Stimulated activated CD4-positive, alpha-beta T cell treated with anti-CD3 and anti-CD28 coated beads, Interleukin-15, amount 100 ng/mL, for 1 hour (primary cell): ENCODE measurements around the gene TMEM170A.

Source experiments
- DNase-seq, 2 donors: peaks; one replicate each; pipeline ENCODE4 v3.0.0-alpha.2; 2020; ENCODE audit warnings: low read depth in 1 of 2, low spot score in 1 of 2

TMEM170A gene

DNA sequence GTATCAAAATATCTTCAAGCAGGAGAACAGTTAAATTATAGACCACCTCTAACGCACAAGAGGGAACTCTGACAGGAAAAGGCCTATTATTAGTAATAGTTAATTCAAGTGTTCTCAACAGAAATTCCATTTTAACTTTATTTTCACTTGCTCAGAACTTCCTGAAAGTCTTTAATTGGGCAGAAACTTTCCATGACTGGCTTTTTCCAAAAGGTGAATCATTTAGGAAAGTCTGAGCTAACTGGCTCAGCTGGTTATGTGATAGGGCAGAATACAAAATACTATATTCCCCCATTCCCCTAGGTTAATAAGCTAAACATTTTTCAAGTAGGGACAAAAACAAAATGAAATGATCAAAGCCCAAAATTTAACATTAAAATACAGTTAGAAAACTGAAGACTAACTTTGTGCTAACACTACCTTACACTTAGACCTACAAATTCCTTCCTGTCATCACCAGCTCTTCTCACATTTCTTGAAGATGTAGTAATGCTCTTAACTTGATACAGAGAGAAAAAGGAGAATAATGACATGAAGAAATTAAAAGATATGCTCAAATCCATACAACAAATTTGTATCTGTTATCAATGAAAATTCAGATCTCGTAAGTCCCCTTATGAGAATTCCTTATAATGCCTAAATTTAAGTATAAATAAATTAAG is 62.2 kb downstream of the TMEM170A start:
- DNase-seq = no peak

DNA sequence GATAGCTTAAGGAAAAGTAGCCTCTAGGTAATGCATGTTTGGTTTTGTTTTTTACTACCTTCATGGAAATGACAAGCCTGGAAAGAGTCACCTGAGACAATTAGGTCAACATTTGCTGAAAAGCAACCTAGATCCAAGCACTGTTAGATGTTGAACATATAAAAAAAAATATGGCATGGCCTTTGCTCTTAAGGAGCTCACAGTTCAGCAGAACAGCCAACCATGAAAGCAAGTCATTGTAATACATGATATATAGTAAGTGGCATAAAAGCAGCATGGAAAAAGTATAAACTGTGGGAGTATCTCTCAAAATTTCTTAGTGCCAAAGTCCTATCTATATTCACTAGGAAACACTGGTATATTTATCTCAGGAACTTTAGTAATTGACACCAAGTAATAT is 62.8 kb downstream of the TMEM170A start:
- no peak for DNase-seq

DNA sequence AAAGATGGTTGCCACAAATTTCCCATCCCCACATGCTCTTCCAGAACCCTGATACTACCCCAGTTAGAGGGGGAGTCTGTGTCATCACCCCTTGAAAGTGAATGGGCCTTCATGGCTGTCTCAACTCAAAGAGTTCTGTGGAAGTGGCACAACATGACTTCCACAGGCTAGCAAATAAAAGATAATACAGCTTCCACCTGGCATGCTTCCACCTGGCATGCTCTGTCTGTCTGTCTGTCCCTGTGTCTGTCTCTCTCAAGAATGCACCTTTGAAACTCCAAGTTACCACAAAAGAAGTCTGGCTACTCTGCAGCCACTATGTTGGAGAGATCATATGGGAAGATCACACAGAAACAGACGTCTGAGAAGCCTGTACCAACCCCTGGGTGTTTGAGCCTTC is 66.2 kb downstream of the TMEM170A start:
- no peak for DNase-seq

DNA sequence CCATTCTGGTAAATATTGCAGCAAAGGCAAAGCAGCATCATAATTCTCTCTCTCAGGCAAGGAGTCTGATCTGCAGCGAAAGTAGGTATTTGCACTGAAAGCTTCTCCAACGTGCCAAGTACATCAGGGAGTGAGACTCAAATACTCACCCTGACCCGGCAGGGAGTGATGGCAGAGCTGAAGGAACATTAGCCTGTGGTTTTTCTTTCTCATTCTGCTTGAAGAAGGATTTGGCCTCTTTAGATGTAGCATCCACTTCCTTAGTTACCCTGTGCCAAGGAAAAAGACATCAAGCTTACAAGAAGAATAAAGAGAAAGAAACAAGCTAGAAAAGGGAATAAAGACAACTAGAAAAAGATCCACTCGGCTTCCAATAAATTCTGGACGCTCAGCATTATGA is 69.5 kb downstream of the TMEM170A start:
- no peak for DNase-seq
